ENCODE data around the gene RASSF8.

The RASSF8 gene

DNA sequence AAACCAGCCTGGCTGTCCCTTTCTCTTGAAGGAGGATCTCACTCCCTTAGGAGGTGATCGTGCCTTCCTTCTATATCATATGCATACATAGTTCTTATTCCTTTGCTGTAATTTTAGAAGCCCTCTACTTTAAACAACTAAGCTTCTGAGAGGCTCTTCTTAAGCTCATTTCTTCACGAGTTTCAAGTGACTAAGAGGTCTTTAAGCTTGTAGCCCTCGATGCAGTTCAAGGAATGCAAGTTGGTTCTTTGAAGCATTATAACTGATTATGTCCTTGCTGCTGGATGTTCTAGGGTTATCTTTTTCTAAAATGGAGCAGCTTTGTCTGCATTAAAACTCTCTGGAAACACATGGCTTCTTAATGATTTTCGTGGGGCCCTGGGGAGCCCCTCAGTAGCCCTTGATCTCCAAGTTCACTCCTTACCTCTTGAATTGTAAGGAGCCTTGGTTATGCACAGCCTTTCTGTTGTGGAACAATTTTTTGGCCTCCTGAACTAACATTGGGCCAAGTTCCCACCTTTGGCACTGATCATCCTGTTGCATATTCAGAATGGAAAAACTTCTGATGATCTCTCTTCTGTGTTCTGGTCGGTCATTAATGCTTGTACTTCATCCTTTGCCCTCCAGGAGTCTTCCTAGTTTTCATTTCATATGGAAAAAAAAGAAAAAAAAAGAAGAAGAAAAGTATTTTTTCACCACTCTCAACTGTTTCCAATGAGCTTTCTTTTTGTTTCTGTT lies 12.6 kb downstream of the RASSF8 start:
- in situ Hi-C loops (cut with MboI; ENCODE audit: low pct_unique_long_range_greater_than_20kb, low sequenced_read_pairs, unreplicated experiment) = no loop called here
- TF ChIP-seq, protein P1, sequence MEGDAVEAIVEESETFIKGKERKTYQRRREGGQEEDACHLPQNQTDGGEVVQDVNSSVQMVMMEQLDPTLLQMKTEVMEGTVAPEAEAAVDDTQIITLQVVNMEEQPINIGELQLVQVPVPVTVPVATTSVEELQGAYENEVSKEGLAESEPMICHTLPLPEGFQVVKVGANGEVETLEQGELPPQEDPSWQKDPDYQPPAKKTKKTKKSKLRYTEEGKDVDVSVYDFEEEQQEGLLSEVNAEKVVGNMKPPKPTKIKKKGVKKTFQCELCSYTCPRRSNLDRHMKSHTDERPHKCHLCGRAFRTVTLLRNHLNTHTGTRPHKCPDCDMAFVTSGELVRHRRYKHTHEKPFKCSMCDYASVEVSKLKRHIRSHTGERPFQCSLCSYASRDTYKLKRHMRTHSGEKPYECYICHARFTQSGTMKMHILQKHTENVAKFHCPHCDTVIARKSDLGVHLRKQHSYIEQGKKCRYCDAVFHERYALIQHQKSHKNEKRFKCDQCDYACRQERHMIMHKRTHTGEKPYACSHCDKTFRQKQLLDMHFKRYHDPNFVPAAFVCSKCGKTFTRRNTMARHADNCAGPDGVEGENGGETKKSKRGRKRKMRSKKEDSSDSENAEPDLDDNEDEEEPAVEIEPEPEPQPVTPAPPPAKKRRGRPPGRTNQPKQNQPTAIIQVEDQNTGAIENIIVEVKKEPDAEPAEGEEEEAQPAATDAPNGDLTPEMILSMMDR (IDR thresholded peaks at IDR 0.05; ENCODE audit: extremely low read depth, insufficient read depth, missing control alignments) = no peak
- DNase-seq (ENCODE audit: low spot score) = no peak

DNA sequence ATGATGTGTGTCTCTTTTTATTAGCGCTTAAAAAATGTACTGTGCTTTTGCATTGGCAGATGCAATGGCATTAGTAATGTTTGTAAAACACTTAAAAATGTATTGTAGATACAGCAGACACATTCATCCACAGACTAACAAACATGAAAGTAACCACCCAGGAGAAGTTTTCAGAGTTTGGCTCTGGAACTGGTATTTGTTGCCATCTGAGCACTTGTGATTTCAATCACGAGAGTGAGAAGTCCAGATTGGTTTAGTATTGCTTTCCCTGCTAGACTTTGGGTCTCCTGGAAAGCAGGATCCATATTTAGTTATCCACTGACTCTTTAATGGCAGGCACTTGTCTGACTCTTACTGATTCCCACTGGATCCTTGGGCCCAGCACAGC lies 13.2 kb downstream of the RASSF8 start:
- DNase-seq (ENCODE audit: low spot score) = no peak
- TF ChIP-seq, protein P1 (IDR thresholded peaks at IDR 0.05; ENCODE audit: extremely low read depth, insufficient read depth, missing control alignments) = no peak
- in situ Hi-C loops (cut with MboI; ENCODE audit: low pct_unique_long_range_greater_than_20kb, low sequenced_read_pairs, unreplicated experiment) = no loop called here

DNA sequence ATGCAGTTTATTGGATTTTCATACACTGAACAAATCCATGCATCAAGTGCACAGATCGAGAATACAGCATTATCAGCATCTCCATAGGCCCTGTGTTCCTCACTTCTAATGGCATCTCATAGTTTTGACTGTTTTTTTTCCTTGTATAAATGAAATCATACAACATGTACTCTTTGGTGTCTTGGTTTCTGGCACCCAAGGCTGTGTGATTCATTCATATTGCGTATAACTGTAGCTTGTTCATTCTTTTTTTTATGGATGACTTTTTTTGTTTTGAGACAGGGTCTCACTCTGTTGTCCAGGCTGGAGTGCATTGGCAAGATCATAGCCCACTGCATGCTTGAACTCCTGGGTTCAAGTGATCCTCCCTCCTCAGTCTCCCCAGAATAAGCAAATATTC lies 14.3 kb downstream of the RASSF8 start:
- in situ Hi-C loops (cut with MboI; ENCODE audit: low pct_unique_long_range_greater_than_20kb, low sequenced_read_pairs, unreplicated experiment) = no loop called here
- DNase-seq (ENCODE audit: low spot score) = no peak
- TF ChIP-seq, protein P1 (IDR thresholded peaks at IDR 0.05; ENCODE audit: extremely low read depth, insufficient read depth, missing control alignments) = no peak

DNA sequence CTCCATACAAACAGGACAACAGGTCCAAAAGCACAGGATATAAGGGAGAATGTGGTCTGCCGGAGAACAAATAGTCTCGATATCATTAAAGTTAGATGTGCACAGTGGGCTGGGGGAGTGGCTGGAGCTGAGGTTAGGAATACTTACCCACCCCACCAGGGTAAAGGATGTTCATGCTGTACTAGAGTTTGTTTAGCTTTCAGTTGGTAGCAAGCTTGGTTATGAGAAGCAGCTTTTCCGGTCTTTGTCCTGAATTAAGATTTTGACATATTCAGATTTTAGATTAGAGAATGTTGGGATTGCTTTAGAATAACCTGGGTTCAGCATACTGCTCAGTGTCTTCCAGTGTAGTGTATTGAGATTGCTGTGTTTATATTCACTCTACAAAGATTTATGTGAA lies 16.7 kb downstream of the RASSF8 start:
- DNase-seq (ENCODE audit: low spot score) = no peak
- in situ Hi-C loops (cut with MboI; ENCODE audit: low pct_unique_long_range_greater_than_20kb, low sequenced_read_pairs, unreplicated experiment) = no loop called here
- TF ChIP-seq, protein P1 (IDR thresholded peaks at IDR 0.05; ENCODE audit: extremely low read depth, insufficient read depth, missing control alignments) = no peak

DNA sequence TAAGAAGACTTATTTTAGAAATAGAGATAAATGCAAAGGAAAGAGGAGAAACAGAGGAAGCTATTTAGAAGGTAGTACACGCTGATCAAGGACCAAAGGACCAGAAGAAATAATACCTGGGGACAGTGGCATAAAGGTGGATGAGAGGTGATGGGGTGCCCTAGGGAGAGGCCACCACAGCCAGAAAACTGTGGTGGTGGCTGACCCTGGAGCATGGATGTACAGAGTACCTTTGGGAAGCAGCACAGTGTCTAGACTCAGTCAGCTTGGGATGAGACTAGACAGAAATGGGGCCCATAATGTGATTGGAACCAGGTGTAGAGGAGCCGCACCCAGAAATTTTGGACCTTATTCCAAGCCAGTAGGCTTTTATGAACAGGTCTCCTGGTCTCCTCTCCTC lies 17.2 kb downstream of the RASSF8 start:
- in situ Hi-C loops (cut with MboI; ENCODE audit: low pct_unique_long_range_greater_than_20kb, low sequenced_read_pairs, unreplicated experiment) = no loop called here

DNA sequence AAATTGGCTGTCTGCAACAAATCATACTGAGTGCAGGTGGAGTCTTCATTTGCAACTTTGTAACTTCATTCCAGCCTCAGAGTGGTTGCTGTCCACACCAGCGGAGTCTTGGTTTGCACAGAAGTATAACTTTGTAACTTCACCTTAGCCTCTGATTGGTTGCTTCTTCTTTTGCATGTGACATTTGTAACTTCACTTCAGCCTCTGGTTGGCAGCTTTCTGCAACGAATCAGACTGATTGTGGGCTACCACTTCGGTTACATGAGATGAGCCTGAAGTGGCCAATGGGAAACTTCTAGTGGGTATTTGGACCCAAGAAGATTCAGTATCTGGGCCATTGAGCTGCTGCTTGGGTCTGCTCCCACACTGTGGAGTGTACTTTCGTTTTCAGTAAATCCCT lies 17.8 kb downstream of the RASSF8 start:
- no peak for DNase-seq (ENCODE audit: low spot score)
- in situ Hi-C loops (cut with MboI; ENCODE audit: low pct_unique_long_range_greater_than_20kb, low sequenced_read_pairs, unreplicated experiment) = no loop called here
- TF ChIP-seq, protein P1 (IDR thresholded peaks at IDR 0.05; ENCODE audit: extremely low read depth, insufficient read depth, missing control alignments) = no peak

More for the DNA sequence above, 17.2 kb downstream of the RASSF8 start:
- no peak for DNase-seq (ENCODE audit: low spot score)
- TF ChIP-seq, protein P1 (IDR thresholded peaks at IDR 0.05; ENCODE audit: extremely low read depth, insufficient read depth, missing control alignments) = no peak

Data from GM13977 (cell line).